Measurements from ENCODE around the gene PMEL. TPM values are rescaled to one million over a fixed set of nuclear protein-coding genes. Genes with fewer than 3 reads are reported as not detected.

The PMEL gene
- total RNA-seq, 1 experiment from 2014 or later: 1.2 TPM

DNA sequence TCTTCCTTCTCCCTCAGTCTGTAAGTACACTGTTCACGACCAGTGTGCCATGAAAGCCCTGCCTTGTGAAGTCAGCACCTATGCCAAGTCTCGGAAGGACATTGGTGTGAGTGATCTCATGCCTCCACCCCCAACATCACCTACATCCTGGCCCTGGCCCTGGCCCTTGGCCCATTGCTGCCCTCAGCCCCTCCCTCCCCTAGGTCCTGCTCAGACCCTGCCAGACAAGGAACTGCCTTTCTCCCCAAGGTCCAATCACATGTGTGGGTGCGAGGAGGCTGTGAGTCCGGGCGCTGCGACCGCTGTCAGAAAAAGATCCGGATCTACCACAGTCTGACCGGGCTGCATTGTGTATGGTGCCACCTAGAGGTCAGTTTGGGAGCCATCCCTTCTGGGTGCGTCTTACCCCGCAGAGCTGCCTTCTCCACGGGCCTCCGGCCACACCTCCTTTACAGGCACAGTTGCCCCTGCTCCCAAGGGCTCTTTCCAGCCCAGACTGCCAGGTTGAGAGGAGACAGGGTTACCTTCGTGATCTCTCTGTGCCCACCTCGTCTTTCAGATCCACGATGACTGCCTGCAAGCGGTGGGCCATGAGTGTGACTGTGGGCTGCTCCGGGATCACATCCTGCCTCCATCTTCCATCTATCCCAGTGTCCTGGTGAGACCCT lies 25.6 kb downstream of the PMEL start:
- Histone ChIP-seq H3K4me1 (ENCODE audit: control insufficient read depth, insufficient read depth, low read length) (peaks cover 4% of the 10 kb centered on the region; the same call in 1 of the 2 replicates), H3K27me3 (ENCODE audit: control insufficient read depth, insufficient read depth, low read length) (no peaks in the 10 kb centered on the region), H3K36me3 (ENCODE audit: control insufficient read depth, insufficient read depth, low read length) (no peaks in the 10 kb centered on the region), H3K4me3 (ENCODE audit: low read depth in 2 of 2, low read length in 2 of 2) (peak overlapping the region; percentile 19 to 48), H3K9me3 (ENCODE audit: control insufficient read depth, insufficient read depth, low read depth, low read length) (no peaks in the 10 kb centered on the region), H3K27ac (ENCODE audit: low read length) (0 out of 2 replicates have a peak overlapping the region, but pooled peaks have one; percentile 31)
- in situ Hi-C loops (cut with HindIII; ENCODE audit: low pct_unique_long_range_greater_than_20kb, low sequenced_read_pairs): no loop called here
- CTCF ChIA-PET: interaction anchor here (0.5 to 2.0 kb wide), 11 partner anchors 9 to 285 kb away, joined by 3 to 11 read pairs (median 5); partner anchors contain the start of genes DGKA, DNAJC14, PYM1 and SARNP
- ATAC-seq (peak; percentile 99), DNase-seq (ENCODE audit: low read depth, low spot score) (peak; percentile 81)
- BruUV-seq (replicated peaks): no TSS peak
- POLR2A ChIA-PET: no interaction called here
- TF ChIP-seq, protein P1, sequence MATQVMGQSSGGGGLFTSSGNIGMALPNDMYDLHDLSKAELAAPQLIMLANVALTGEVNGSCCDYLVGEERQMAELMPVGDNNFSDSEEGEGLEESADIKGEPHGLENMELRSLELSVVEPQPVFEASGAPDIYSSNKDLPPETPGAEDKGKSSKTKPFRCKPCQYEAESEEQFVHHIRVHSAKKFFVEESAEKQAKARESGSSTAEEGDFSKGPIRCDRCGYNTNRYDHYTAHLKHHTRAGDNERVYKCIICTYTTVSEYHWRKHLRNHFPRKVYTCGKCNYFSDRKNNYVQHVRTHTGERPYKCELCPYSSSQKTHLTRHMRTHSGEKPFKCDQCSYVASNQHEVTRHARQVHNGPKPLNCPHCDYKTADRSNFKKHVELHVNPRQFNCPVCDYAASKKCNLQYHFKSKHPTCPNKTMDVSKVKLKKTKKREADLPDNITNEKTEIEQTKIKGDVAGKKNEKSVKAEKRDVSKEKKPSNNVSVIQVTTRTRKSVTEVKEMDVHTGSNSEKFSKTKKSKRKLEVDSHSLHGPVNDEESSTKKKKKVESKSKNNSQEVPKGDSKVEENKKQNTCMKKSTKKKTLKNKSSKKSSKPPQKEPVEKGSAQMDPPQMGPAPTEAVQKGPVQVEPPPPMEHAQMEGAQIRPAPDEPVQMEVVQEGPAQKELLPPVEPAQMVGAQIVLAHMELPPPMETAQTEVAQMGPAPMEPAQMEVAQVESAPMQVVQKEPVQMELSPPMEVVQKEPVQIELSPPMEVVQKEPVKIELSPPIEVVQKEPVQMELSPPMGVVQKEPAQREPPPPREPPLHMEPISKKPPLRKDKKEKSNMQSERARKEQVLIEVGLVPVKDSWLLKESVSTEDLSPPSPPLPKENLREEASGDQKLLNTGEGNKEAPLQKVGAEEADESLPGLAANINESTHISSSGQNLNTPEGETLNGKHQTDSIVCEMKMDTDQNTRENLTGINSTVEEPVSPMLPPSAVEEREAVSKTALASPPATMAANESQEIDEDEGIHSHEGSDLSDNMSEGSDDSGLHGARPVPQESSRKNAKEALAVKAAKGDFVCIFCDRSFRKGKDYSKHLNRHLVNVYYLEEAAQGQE (IDR thresholded peaks at IDR 0.05; ENCODE audit: insufficient read depth in 1 of 2, low read depth in 2 of 2, low read length in 1 of 2): 0 out of 4 replicates have a peak, but pooled peaks of 1 of the 2 experiments have one; percentile 18
- no peak for TF ChIP-seq TCF7L2 (IDR thresholded peaks at IDR 0.05; ENCODE audit: low read depth, low read length)
- TF ChIP-seq, protein P2, sequence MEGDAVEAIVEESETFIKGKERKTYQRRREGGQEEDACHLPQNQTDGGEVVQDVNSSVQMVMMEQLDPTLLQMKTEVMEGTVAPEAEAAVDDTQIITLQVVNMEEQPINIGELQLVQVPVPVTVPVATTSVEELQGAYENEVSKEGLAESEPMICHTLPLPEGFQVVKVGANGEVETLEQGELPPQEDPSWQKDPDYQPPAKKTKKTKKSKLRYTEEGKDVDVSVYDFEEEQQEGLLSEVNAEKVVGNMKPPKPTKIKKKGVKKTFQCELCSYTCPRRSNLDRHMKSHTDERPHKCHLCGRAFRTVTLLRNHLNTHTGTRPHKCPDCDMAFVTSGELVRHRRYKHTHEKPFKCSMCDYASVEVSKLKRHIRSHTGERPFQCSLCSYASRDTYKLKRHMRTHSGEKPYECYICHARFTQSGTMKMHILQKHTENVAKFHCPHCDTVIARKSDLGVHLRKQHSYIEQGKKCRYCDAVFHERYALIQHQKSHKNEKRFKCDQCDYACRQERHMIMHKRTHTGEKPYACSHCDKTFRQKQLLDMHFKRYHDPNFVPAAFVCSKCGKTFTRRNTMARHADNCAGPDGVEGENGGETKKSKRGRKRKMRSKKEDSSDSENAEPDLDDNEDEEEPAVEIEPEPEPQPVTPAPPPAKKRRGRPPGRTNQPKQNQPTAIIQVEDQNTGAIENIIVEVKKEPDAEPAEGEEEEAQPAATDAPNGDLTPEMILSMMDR (IDR thresholded peaks at IDR 0.05): peak; percentile 96
- intact Hi-C loops (cut with micrococcal nuclease; ENCODE audit: unreplicated experiment): loop anchor here (10.0 kb wide), 1 partner anchor 195 kb away; the partner anchor contains the start of gene GDF11

- Histone ChIP-seq H3K36me3 (ENCODE audit: control insufficient read depth, insufficient read depth, low read length) (no peaks in the 10 kb centered on the region), H3K4me3 (ENCODE audit: low read depth in 2 of 2, low read length in 2 of 2) (no peak overlapping the region), H3K27ac (ENCODE audit: low read length) (no peak overlapping the region), H3K4me1 (ENCODE audit: control insufficient read depth, insufficient read depth, low read length) (peaks cover 4% of the 10 kb centered on the region; the same call in 1 of the 2 replicates), H3K9me3 (ENCODE audit: control insufficient read depth, insufficient read depth, low read depth, low read length) (no peaks in the 10 kb centered on the region), H3K27me3 (ENCODE audit: control insufficient read depth, insufficient read depth, low read length) (peaks cover under 1% of the 10 kb centered on the region; the same call in 1 of the 2 replicates)
- POLR2A ChIA-PET: no interaction called here
- BruUV-seq (replicated peaks): no TSS peak
- CTCF ChIA-PET: interaction anchor here (1.6 to 2.0 kb wide), 2 partner anchors 8 to 200 kb away, joined by 11 read pairs; partner anchors contain the start of gene DGKA
- DNase-seq (ENCODE audit: low read depth, low spot score) (no peak), ATAC-seq (no peak)
- intact Hi-C loops (cut with micrococcal nuclease; ENCODE audit: unreplicated experiment) (no loop called here), in situ Hi-C loops (cut with HindIII; ENCODE audit: low pct_unique_long_range_greater_than_20kb, low sequenced_read_pairs) (no loop called here)
- TF ChIP-seq TCF7L2 (IDR thresholded peaks at IDR 0.05; ENCODE audit: low read depth, low read length): no peak
- TF ChIP-seq, protein P1 (IDR thresholded peaks at IDR 0.05; ENCODE audit: insufficient read depth in 1 of 2, low read depth in 2 of 2, low read length in 1 of 2): no peak
- no peak for TF ChIP-seq POLR2AphosphoS5 (IDR thresholded peaks at IDR 0.05; ENCODE audit: low read depth, low read length)
- TF ChIP-seq, protein P2 (IDR thresholded peaks at IDR 0.05): no peak
- no peak for TF ChIP-seq SIN3A (IDR thresholded peaks at IDR 0.05; ENCODE audit: borderline replicate concordance, insufficient read depth, low read depth, low read length)
Observed at GRCh38 chr12:55938826-55939501, 26.9 kb downstream of the PMEL start.
